Measurements from ENCODE around the gene DZANK1. TPM values are rescaled to one million over a fixed set of nuclear protein-coding genes. Genes with fewer than 3 reads are reported as not detected.

DZANK1 gene
- total and polyA plus RNA-seq, 2 of the 8 experiments (the other 6 are each of a cell fraction or from before 2014, with no cell fraction given) = 8.0 to 9.9 TPM

DNA sequence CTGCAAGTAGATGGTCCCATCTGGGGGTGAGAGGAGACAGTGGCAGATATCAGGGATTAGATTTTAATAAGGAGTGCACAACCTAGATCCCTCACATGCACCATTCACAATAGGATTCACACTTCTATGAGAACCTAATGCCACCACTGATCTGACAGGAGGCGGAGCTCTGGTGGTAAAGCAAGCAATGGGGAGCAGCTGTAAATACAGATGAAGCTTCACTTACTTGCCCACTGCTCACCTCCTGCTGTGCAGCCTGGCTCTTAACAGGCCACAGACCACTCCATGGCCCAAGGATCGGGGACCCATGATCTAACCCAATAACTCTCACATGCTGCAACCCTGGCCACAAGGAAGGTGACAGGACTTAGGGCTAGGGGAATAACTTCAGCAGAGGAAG lies 103.1 kb downstream of the DZANK1 start (continued):
- TF ChIP-seq TEAD4 (IDR thresholded peaks at IDR 0.05; ENCODE audit: low read depth, low read length) = no peak
